ENCODE measurements around the gene RBM7.

The RBM7 gene

DNA sequence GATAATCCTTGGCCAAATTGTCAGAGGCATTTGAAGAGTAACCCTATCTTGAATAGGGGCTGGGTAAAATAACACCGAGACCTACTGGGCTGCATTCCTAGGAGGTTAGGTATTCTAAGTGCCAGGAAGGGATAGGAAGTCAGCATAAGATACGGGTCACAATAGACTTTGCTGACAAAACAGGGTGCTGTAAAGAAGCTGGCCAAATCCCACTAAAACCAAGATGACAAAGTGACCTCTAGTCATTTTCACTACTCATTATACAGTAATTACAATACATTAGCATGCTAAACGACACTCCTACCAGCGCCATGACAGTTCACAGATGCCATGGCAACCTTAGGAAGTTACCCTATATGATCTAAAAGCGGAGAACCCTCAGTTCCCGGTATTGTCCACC lies 37.8 kb downstream of the RBM7 start:
- no peak for DNase-seq (ENCODE audit: low read depth)
- H3K4me3 ChIP-seq (ENCODE audit: low read length): no peak overlapping the region
- TF ChIP-seq, protein P1, sequence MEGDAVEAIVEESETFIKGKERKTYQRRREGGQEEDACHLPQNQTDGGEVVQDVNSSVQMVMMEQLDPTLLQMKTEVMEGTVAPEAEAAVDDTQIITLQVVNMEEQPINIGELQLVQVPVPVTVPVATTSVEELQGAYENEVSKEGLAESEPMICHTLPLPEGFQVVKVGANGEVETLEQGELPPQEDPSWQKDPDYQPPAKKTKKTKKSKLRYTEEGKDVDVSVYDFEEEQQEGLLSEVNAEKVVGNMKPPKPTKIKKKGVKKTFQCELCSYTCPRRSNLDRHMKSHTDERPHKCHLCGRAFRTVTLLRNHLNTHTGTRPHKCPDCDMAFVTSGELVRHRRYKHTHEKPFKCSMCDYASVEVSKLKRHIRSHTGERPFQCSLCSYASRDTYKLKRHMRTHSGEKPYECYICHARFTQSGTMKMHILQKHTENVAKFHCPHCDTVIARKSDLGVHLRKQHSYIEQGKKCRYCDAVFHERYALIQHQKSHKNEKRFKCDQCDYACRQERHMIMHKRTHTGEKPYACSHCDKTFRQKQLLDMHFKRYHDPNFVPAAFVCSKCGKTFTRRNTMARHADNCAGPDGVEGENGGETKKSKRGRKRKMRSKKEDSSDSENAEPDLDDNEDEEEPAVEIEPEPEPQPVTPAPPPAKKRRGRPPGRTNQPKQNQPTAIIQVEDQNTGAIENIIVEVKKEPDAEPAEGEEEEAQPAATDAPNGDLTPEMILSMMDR (conservative IDR thresholded peaks at IDR 0.05; ENCODE audit: low read length): no peak

DNA sequence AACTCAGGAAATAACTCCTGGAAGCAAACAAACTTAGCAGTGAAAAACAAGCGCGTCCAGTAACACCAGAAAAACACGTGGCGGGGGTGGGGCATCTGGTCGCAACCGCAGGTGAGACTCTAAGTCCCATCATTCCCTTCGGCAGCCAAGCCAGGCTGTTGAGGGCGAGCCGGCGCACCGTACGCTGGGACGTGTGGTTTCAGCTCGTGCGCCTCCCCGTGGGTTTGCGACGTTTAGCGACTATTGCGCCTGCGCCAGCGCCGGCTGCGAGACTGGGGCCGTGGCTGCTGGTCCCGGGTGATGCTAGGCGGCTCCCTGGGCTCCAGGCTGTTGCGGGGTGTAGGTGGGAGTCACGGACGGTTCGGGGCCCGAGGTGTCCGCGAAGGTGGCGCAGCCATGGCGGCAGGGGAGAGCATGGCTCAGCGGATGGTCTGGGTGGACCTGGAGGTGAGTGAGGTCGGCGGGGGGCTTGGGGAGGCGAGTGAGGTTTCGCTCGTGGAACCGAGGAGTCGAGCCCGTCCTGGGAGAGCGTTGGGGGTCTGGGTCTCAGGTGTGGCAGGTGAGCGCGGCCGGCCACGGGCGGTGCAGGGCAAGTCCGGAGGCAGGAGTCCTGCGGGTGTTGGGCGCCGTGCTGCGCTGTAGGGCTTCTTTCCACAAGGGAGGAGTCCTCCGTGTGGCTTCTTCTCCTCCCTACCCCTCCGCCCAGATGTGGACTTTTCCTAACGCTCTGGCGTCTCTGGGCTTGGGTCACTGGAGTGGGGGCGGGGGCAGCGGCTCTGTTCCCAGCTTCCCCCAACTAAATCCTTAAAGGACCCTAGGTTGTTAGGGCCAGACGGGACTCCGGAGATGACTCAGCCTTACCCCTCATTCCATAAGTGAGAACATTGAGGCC lies 39.0 kb downstream of the RBM7 start, which contains the start of gene REXO2:
Gene REXO2 (plus strand): TSS at position 239 of the 892 bp plus-strand sequence. CDS start 62 bp downstream, at position 301.
- H3K4me3 ChIP-seq (ENCODE audit: low read length): peak within 1 kb of the TSS; percentile 97

DNA sequence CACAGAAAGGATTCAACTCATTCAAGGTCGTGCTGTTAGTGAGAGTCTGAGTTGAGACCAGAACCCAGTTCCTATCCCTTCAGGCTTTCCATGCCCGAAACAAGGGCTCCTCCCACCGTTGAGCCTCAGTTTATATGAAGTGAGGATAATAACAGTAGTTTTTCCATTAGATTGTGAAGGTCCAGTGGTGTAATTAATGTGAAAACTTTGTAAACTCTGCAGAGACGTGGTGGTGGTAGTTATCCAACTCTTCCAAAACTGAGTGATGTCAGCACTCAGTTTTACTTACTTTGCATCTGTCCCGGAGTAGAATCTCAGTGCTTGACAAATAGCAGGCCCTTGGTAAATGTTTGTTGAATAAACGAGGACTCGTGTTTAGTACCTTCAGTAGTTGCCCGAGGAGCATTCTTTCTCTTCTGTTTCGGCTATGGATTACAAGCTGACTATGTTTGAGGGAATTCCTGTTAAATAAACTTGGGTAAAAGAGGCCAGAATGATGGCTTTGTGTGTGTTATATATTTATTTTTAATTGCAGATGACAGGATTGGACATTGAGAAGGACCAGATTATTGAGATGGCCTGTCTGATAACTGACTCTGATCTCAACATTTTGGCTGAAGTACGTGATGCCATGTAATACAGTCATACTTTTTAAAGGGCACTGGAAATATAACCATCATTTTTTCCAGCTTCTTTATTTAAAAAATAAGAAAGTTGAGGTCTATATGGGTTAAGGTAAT lies 39.8 kb downstream of the RBM7 start:
- peak overlapping the region; percentile 97 for H3K4me3 ChIP-seq (ENCODE audit: low read length)
- TF ChIP-seq, protein P1 (conservative IDR thresholded peaks at IDR 0.05; ENCODE audit: low read length): no peak
- peak; percentile 27 for DNase-seq (ENCODE audit: low read depth)

More for the DNA sequence above, 39.0 kb downstream of the RBM7 start, which contains the start of gene REXO2:
- TF ChIP-seq, protein P1 (conservative IDR thresholded peaks at IDR 0.05; ENCODE audit: low read length): peak; percentile 49
- peak; percentile 95 for DNase-seq (ENCODE audit: low read depth)

DNA sequence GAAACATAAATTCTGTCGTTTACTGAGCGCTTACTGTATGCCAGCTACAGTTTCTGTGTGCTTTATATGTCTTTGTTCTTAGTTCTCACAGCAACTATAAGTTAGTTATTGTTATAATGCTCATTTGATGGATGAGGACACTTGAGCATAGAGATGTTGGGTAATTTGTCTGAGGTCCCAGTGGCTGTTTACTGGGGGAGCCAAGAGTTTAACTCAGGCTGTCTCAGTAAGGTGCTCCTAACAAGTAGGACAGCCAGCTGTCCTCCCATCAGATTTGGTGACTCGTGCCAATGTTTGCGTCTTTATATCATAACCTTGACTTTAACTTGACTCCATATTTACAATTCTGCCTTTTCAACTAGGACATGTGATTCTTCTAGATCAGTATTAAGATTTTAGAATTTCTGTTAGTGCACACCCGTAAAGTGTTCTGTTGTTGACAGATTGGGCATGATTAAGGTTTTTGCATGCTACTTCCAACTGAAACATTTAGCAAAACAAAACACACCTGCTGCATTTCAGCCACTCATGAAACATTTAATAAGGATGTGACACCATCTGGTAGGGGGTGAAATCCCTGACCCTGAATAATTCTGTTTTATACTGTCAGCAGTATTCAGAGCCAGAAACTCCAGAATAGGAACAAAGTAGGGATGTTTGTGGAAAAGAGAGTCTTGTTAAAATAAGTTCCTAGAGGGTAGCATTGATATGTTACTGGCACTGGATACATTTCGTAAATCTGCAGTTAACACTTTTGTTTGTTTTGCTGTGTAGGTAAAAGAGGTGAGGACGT lies 40.7 kb downstream of the RBM7 start:
- peak overlapping the region; percentile 97 for H3K4me3 ChIP-seq (ENCODE audit: low read length)
- TF ChIP-seq, protein P1 (conservative IDR thresholded peaks at IDR 0.05; ENCODE audit: low read length): no peak
- DNase-seq (ENCODE audit: low read depth): peak; percentile 11

DNA sequence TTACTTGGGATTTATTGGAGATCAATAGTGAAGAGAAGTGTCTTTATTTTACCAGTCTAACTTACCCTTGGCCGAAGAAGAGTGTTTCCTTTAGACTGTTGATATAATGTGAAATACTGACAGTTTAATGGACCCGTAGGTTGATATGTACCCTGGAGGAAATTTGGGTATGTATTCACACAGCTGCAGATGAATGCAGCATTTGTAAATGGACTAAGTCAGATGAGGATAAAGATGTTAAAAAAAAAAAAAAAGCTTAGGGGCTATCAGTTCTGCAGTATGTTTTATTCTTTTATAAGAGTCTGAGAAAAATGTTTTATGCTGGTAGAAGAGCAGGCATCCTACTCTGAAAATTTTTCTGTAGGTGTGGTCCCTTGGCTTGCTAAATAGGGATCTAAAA lies 41.5 kb downstream of the RBM7 start:
- TF ChIP-seq, protein P1 (conservative IDR thresholded peaks at IDR 0.05; ENCODE audit: low read length): no peak
- no peak for DNase-seq (ENCODE audit: low read depth)
- no peak overlapping the region for H3K4me3 ChIP-seq (ENCODE audit: low read length)

DNA sequence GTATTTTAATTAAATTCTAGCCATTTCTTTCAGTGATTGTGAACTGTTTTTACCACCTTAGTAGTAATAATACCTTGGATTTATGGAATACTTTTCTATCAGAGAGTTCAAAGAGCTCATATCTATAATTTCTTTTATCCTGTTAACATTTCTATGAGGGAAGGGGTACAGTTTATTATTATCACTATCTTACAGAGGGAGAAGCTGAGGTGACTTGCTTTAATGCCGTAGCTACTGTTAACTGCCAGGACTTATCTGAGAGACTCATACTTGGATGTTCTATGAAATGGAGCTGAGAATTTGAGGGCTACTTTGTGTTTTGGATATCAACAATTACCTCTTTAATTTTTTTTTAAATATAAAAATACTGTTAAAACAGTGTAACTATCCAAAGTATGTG lies 42.1 kb downstream of the RBM7 start:
- TF ChIP-seq, protein P1 (conservative IDR thresholded peaks at IDR 0.05; ENCODE audit: low read length): no peak
- no peak for DNase-seq (ENCODE audit: low read depth)
- no peak overlapping the region for H3K4me3 ChIP-seq (ENCODE audit: low read length)
